OCI-LY7 (cell line): ENCODE results near the gene ARHGAP45. TPM values are rescaled to one million over a fixed set of nuclear protein-coding genes. Genes with fewer than 3 reads are reported as not detected.

Experiments
- BruUV-seq: library from RNA; stranded (reverse); fragments of 400-500 nt; replicated peaks from 2 replicates; lab custom pipeline; 2021; lab: Mats Ljungman, UMichigan
- CTCF ChIA-PET: fragments of 300-600 bp; sonication (Branson Sonifier 250); formaldehyde crosslinking; loops from one replicate; lab custom pipeline; 2022; ENCODE audit warnings: antibody characterized with exemption; ENCODE audit not compliant: unreplicated experiment; lab: Charles Lee
- POLR2A ChIA-PET: fragments of 300-600 bp; sonication (Branson Sonifier 250); formaldehyde crosslinking; loops from one replicate; lab custom pipeline; 2022; ENCODE audit warnings: antibody characterized with exemption; lab: Charles Lee
- DNase-seq: peaks from one replicate; pipeline ENCODE4 v3.0.0-alpha.2; 2015; ENCODE audit warnings: low spot score
- H2AFZ ChIP-seq: fragments of 200-600 bp; sonication (generic), shearing (Covaris generic); 2 replicates; pipeline ENCODE4 v1.6.1; 2014; ENCODE audit warnings: mild to moderate bottlenecking, antibody characterized with exemption, low read length, moderate library complexity
- H3K27ac ChIP-seq: fragments of 200-600 bp; sonication (generic); 2 replicates; pipeline ENCODE4 v1.5.1; 2014; ENCODE audit warnings: mixed run types, low read depth, mild to moderate bottlenecking, moderate library complexity, low read length, inconsistent platforms; ENCODE audit not compliant: poor library complexity, severe bottlenecking
- H3K36me3 ChIP-seq: fragments of 200-600 bp; sonication (generic); 2 replicates; pipeline ENCODE4 v1.6.1; 2014; ENCODE audit warnings: mild to moderate bottlenecking, antibody characterized with exemption, low read length, moderate library complexity, mixed read lengths; ENCODE audit not compliant: insufficient read depth
- H3K4me1 ChIP-seq: fragments of 200-600 bp; sonication (generic); 2 replicates; pipeline ENCODE4 v1.5.1; 2014; ENCODE audit warnings: mild to moderate bottlenecking, low read length; ENCODE audit not compliant: insufficient read depth, poor library complexity, severe bottlenecking
- H3K4me2 ChIP-seq: fragments of 200-600 bp; sonication (generic); 2 replicates; pipeline ENCODE4 v1.6.1; 2014; ENCODE audit warnings: mild to moderate bottlenecking, low read length
- H3K4me3 ChIP-seq: fragments of 200-600 bp; sonication (generic); 2 replicates; pipeline ENCODE4 v1.5.1; 2014; ENCODE audit warnings: mild to moderate bottlenecking, low read depth, low read length; ENCODE audit not compliant: poor library complexity, severe bottlenecking
- H3K79me2 ChIP-seq: fragments of 200-600 bp; sonication (generic); 2 replicates; pipeline ENCODE4 v1.6.1; 2016; ENCODE audit warnings: low read depth, mild to moderate bottlenecking, low read length, moderate library complexity, mixed read lengths; ENCODE audit not compliant: insufficient read depth
- H3K9me2 ChIP-seq: fragments of 200-600 bp; sonication (generic); 2 replicates; pipeline ENCODE4 v1.6.1; 2016; ENCODE audit warnings: mild to moderate bottlenecking, low read length, mixed read lengths; ENCODE audit not compliant: insufficient read depth
- H3K9me3 ChIP-seq: fragments of 200-600 bp; sonication (generic); 2 replicates; pipeline ENCODE4 v1.6.1; 2014; ENCODE audit warnings: mild to moderate bottlenecking, mixed run types, low read length, mixed read lengths
- H4K20me1 ChIP-seq: fragments of 200-600 bp; sonication (generic); 2 replicates; pipeline ENCODE4 v1.6.1; 2014; ENCODE audit warnings: mild to moderate bottlenecking, antibody characterized with exemption, low read length, moderate library complexity, mixed read lengths; ENCODE audit not compliant: insufficient read depth
- CTCF ChIP-seq: fragments of 200-600 bp; sonication (generic); conservative IDR thresholded peaks from 2 replicates; pipeline ENCODE4 v1.5.1; 2014; ENCODE audit warnings: mild to moderate bottlenecking, antibody characterized with exemption, low read length, moderate library complexity, mixed read lengths
- EZH2phosphoT487 ChIP-seq: fragments of 200-600 bp; sonication (generic); IDR thresholded peaks from 2 replicates; pipeline ENCODE4 v1.6.1; 2018; ENCODE audit warnings: low read depth, borderline replicate concordance, mild to moderate bottlenecking, mixed run types, antibody characterized with exemption, low read length, moderate library complexity, mixed read lengths
- intact Hi-C: fragments of 100-400 bp; cut with micrococcal nuclease; formaldehyde crosslinking; loops from one replicate; pipeline ENCODE4 v1.10.0; 2022; ENCODE audit not compliant: unreplicated experiment
- total RNA-seq, 2 experiments: library from RNA; depleted of rRNA in 1 of 2; stranded (reverse); fragments of >200 nt in 1 of 2; shearing (Covaris generic) in 1 of 2; gene quantifications; 2 replicates each; pipeline ENCODE4 v1.2.3, GENCODE V29; 2014 to 2022

ARHGAP45 gene
- total RNA-seq, 2 experiments from 2014 or later: 135 to 143 TPM

DNA sequence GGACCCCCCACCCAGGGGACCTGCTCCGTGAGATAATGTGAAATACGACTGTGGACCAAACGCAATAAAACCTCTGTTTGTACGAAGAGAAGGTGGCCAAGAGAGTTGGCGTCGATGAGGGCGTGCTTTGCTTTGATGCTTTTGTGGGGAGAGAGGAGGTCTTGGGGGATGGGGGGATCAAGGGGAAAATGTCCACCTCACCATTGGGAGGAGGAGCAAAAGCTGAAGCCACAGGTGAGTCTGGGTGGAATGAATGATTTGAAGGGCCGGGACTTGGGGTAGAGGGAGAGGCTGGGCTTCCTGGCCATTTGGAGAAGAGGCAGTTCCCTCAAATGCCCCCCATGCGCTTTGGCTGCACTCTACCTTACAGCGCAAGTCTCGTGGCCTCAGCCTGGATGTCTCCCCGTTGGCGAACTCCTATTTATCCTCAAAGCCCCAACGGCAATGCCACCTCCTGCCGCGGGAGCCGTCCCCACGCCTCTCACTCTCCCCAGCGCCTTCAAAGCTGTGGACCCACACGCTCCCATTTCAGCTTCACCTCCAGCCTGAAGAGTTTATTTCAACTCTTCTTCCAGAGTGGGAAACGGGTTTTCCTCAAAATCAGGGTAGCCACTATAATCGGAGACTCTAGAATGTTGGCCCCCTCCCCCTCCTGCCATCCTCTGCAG lies 27.9 kb upstream of the ARHGAP45 start:
- H3K79me2 ChIP-seq: 0 out of 2 replicates have a peak, but pooled peaks cover 5% of the 10 kb centered on the region
- no peaks in the 10 kb centered on the region for H3K9me3 ChIP-seq
- POLR2A ChIA-PET: interaction anchor here (0.6 to 3.2 kb wide), 2 partner anchors 12 to 23 kb away, joined by 4 to 15 read pairs; partner anchors contain the start of gene CNN2
- TF ChIP-seq CTCF (no peak), EZH2phosphoT487 (no peak)
- DNase-seq: peak; percentile 55
- no peaks in the 10 kb centered on the region; the same call in 1 of the 2 replicates for H4K20me1 ChIP-seq
- H3K36me3 ChIP-seq: peaks cover 22% of the 10 kb centered on the region
- peaks cover 43% of the 10 kb centered on the region for H3K4me1 ChIP-seq
- intact Hi-C loops: loop anchor here (2.0 kb wide), 2 partner anchors 18 to 38 kb away; partner anchors contain the start of genes RNU6-2 and TMEM259
- H3K4me2 ChIP-seq: peak overlapping the region; percentile 77
- no peak overlapping the region for H2AFZ ChIP-seq
- peak overlapping the region; percentile 85 for H3K4me3 ChIP-seq
- CTCF ChIA-PET: interaction anchor here (0.9 kb wide), 1 partner anchor 11 kb away, joined by 3 read pairs; no protein-coding TSS in a partner anchor
- H3K27ac ChIP-seq: peak overlapping the region; percentile 97
- H3K9me2 ChIP-seq: no peaks in the 10 kb centered on the region
- BruUV-seq: no TSS peak

DNA sequence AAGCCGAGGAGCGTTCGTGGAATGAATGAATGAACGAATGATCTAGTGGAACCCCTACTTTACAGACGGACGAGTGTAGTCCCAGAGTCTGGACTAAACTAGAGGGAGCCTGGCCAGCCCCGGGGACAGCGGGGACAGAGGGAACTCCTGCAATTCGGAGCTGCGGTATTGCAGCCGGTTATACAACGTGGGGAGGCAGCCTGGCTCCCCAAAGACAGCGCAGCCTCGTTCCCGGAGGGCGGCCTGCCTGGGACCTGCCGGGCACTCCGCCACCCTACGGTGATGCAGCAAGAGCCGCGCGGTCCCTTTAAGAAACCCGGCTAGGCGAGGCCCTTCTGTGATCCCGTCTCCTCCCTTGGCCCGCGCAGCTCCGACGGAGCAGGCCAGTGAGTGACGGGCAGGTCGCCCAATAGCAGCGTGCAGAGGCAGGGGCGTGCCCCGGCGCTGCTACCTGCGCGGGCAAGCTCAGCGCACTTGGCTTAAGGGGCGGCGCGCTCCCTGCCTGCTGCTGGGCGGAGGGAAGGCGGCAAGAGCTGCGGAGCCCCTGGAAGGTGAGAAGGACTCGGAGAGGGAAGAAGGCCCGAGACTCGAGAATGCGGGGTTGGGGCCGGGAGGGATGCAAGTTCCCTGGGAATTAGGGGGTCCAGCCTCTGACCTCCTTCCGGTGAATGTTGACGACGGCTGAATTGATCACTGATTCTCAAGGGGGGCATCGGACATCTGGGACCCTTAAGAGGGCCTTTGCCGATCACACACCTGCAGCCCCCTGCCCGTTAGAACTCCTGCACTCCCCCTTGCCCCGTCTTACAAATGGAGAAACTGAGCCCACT lies 27.1 kb upstream of the ARHGAP45 start, which contains the start of gene ABCA7:
TSS of gene ABCA7 (plus strand) at position 462 of the 830 bp plus-strand sequence. CDS start 1,255 bp downstream, outside the sequence.
- Histone ChIP-seq H3K4me3 (peak within 1 kb of the TSS; percentile 85), H3K27ac (peak within 1 kb of the TSS; percentile 97), H3K4me2 (peak within 1 kb of the TSS; percentile 93), H3K9me2 (no peaks in the 10 kb centered on the region), H2AFZ (no peak within 1 kb of the TSS), H3K79me2 (0 out of 2 replicates have a peak, but pooled peaks cover 5% of the 10 kb centered on the region), H4K20me1 (no peaks in the 10 kb centered on the region; the same call in 1 of the 2 replicates), H3K4me1 (peaks cover 49% of the 10 kb centered on the region), H3K9me3 (no peaks in the 10 kb centered on the region), H3K36me3 (peaks cover 22% of the 10 kb centered on the region)
- intact Hi-C loops: loop anchor here (2.0 kb wide), 3 partner anchors 13 to 37 kb away; partner anchors contain the start of genes CNN2, RNU6-2 and TMEM259
- TF ChIP-seq EZH2phosphoT487 (no peak), CTCF (peak; percentile 27; the same call in 1 of the 2 replicates)
- ChIA-PET POLR2A (interaction anchor here (0.6 to 3.2 kb wide), 2 partner anchors 13 to 36 kb away, joined by 4 to 15 read pairs; partner anchors contain the start of gene CNN2), CTCF (interaction anchor here (0.9 kb wide), 1 partner anchor 11 kb away, joined by 3 read pairs; no protein-coding TSS in a partner anchor)
- DNase-seq: peak; percentile 99
- BruUV-seq: no TSS peak
